Measurements from ENCODE around the gene MYOZ3. TPM values are rescaled to one million over a fixed set of nuclear protein-coding genes. Genes with fewer than 3 reads are reported as not detected.

MYOZ3 gene
- total RNA-seq, 1 experiment from 2014 or later: 0.10 TPM

DNA sequence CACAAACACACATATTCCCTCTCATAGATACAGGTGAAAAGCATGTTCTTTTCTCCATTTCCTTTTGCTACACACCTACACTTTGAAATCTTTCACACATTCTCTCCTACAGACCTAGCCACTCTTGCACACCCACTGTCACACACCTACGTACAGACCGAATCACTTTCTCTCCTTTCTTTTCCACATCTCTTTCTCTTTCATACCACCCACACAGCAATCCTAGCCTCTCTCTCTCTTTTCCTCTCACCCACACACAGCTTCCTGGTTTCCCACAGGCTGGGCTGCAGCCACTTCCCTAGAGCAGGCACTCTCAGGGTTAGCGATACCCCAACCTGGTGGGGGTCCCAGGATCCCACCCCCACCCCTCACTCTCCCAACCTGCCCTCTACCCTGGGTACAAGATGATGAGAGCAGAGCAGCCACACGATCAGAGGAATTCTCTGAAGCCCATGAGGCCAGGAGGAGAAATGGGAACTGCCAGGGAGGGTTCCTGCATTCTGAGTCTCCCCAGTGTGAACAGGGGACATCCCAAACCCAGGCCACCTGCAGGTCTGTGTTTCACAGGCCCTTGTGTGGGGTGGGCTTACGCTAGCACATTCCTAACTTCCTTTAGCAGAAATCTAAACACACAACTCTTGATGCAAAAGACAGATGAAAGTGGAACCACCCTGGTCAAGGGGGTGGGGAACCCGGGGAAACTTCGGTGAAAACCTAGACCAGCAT, 37.7 kb upstream of the MYOZ3 start:
- RAD21 ChIA-PET (ENCODE audit: low non-redundant PET in 1 of 2, low total read pairs in 2 of 2, uncharacterized antibody in 2 of 2, unreplicated experiment in 2 of 2): interaction anchor here in 1 of 2 experiments (0.5 kb wide), 1 partner anchor 34 kb away, joined by 4 read pairs; no protein-coding TSS in a partner anchor
- DNase-seq (ENCODE audit: low read depth, low spot score): no peak

More for the DNA sequence above, 37.7 kb upstream of the MYOZ3 start:
- intact Hi-C loops (cut with micrococcal nuclease): no loop called here
- Histone ChIP-seq H3K27ac (ENCODE audit: low read depth, low read length) (no peak overlapping the region), H3K4me3 (replicated peaks in 1 of 2; ENCODE audit: low read depth in 1 of 2, low read length in 2 of 2) (no peak overlapping the region), H3K9me2 (ENCODE audit: insufficient read depth) (no peaks in the 10 kb centered on the region), H3K4me1 (ENCODE audit: control insufficient read depth in 1 of 2, insufficient read depth in 2 of 2, low read length in 2 of 2) (peaks cover 18 to 39% of the 10 kb centered on the region in 2 experiments), H3K36me3 (ENCODE audit: control insufficient read depth in 1 of 2, insufficient read depth in 2 of 2, low read length in 2 of 2) (no peaks in the 10 kb centered on the region), H2AFZ (ENCODE audit: low read depth, low read length, poor library complexity, severe bottlenecking) (no peak overlapping the region), H3K9me3 (ENCODE audit: control insufficient read depth in 1 of 2, insufficient read depth in 1 of 2, low read depth in 1 of 2, low read length in 2 of 2) (no peaks in the 10 kb centered on the region), H4K20me1 (ENCODE audit: insufficient read depth) (no peaks in the 10 kb centered on the region), H3K79me2 (ENCODE audit: insufficient read depth, low read length) (no peaks in the 10 kb centered on the region), H3K27me3 (ENCODE audit: insufficient read depth, low read length) (no peaks in the 10 kb centered on the region), H3K9ac (ENCODE audit: low read length) (no peak overlapping the region), H3K4me2 (ENCODE audit: low read length) (0 out of 2 replicates have a peak overlapping the region, but pooled peaks have one; percentile 81)
- POLR2A ChIA-PET: no interaction called here
- CTCF ChIA-PET: no interaction called here
- TF ChIP-seq SIN3A (IDR thresholded peaks at IDR 0.05; ENCODE audit: low read depth) (no peak), ZFX (IDR thresholded peaks at IDR 0.05) (no peak), SP1 (IDR thresholded peaks at IDR 0.05; ENCODE audit: low read depth) (no peak), CBX3 (IDR thresholded peaks at IDR 0.05; ENCODE audit: low read depth) (no peak), MAX (IDR thresholded peaks at IDR 0.05) (no peak), RAD21 (IDR thresholded peaks at IDR 0.05; ENCODE audit: low read depth) (no peak), EGR1 (IDR thresholded peaks at IDR 0.05; ENCODE audit: low read depth) (no peak), CEBPB (IDR thresholded peaks at IDR 0.05; ENCODE audit: low read depth) (no peak), JUND (IDR thresholded peaks at IDR 0.05) (no peak), ELF1 (IDR thresholded peaks at IDR 0.05; ENCODE audit: borderline replicate concordance, low read depth) (no peak), SRF (IDR thresholded peaks at IDR 0.05; ENCODE audit: low read depth) (no peak), ZNF274 (IDR thresholded peaks at IDR 0.05; ENCODE audit: low read depth, low read length) (no peak), EZH2 (IDR thresholded peaks at IDR 0.05) (no peak), FOSL1 (IDR thresholded peaks at IDR 0.05; ENCODE audit: low read depth) (no peak), YY1 (IDR thresholded peaks at IDR 0.05; ENCODE audit: extremely low read depth, insufficient replicate concordance, low read depth, low read length) (no peak), POLR2AphosphoS5 (IDR thresholded peaks at IDR 0.05; ENCODE audit: low read depth, low read length) (no peak)
- TF ChIP-seq, protein P1, sequence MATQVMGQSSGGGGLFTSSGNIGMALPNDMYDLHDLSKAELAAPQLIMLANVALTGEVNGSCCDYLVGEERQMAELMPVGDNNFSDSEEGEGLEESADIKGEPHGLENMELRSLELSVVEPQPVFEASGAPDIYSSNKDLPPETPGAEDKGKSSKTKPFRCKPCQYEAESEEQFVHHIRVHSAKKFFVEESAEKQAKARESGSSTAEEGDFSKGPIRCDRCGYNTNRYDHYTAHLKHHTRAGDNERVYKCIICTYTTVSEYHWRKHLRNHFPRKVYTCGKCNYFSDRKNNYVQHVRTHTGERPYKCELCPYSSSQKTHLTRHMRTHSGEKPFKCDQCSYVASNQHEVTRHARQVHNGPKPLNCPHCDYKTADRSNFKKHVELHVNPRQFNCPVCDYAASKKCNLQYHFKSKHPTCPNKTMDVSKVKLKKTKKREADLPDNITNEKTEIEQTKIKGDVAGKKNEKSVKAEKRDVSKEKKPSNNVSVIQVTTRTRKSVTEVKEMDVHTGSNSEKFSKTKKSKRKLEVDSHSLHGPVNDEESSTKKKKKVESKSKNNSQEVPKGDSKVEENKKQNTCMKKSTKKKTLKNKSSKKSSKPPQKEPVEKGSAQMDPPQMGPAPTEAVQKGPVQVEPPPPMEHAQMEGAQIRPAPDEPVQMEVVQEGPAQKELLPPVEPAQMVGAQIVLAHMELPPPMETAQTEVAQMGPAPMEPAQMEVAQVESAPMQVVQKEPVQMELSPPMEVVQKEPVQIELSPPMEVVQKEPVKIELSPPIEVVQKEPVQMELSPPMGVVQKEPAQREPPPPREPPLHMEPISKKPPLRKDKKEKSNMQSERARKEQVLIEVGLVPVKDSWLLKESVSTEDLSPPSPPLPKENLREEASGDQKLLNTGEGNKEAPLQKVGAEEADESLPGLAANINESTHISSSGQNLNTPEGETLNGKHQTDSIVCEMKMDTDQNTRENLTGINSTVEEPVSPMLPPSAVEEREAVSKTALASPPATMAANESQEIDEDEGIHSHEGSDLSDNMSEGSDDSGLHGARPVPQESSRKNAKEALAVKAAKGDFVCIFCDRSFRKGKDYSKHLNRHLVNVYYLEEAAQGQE (IDR thresholded peaks at IDR 0.05; ENCODE audit: low read depth): no peak
- TF ChIP-seq, protein P2, sequence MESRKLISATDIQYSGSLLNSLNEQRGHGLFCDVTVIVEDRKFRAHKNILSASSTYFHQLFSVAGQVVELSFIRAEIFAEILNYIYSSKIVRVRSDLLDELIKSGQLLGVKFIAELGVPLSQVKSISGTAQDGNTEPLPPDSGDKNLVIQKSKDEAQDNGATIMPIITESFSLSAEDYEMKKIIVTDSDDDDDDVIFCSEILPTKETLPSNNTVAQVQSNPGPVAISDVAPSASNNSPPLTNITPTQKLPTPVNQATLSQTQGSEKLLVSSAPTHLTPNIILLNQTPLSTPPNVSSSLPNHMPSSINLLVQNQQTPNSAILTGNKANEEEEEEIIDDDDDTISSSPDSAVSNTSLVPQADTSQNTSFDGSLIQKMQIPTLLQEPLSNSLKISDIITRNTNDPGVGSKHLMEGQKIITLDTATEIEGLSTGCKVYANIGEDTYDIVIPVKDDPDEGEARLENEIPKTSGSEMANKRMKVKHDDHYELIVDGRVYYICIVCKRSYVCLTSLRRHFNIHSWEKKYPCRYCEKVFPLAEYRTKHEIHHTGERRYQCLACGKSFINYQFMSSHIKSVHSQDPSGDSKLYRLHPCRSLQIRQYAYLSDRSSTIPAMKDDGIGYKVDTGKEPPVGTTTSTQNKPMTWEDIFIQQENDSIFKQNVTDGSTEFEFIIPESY (IDR thresholded peaks at IDR 0.05; ENCODE audit: extremely low read depth, insufficient replicate concordance, low read length): no peak
- TF ChIP-seq, protein P3, sequence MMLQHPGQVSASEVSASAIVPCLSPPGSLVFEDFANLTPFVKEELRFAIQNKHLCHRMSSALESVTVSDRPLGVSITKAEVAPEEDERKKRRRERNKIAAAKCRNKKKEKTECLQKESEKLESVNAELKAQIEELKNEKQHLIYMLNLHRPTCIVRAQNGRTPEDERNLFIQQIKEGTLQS (IDR thresholded peaks at IDR 0.05): no peak
- no TSS peak for BruUV-seq (replicated peaks)
- no peak for ATAC-seq

All from HCT116 (cell line).